ENCODE data around the gene E2F2. TPM values are rescaled to one million over a fixed set of nuclear protein-coding genes. Genes with fewer than 3 reads are reported as not detected.

E2F2 gene
- total and polyA plus RNA-seq, 2 of the 13 experiments (the other 11 are each of a cell fraction or from before 2014, with no cell fraction given) = 0.65 to 6.6 TPM

DNA sequence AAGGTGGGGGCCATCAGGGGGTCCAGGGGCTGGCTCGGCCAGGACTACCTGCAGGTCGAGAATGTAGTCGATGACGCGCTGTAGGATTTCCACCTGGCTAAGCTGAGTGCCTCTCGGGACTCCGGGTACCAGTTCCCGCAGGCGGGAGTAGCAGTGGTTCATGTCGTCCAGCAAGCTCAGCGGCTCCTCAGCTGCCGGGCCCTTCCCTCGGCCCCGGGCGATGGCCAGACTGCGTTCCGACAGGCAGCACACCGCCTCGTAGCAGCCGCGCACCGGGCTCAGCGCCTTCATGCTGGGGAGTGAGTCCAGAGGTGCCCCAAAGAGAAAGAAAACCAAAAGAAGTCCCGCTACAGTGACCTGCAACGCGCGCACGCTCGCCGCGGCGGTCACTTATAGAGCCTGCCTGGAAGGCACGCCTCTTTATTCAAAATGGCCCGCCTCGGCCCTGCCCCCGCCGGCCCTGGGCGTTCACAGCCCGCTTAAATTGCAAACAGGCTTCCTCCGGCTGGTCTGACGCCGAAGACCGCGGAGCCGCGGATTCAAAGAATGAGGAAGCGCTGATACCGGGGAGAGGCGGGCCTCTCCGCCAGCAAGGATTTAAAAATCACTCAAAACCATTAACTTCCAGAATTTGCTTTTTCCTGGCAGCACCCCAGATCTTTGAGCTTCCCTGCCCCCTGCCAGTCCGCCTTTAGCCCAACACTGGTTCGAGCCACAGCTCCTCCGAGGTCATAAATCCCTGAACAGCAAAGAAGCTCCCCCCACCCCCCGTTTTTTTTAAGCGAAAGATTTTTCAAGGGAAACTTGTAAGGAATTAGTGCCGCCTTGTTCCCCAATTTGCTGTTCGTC lies 28.3 kb upstream of the E2F2 start, which contains the start of gene ID3 (continued):
- TF ChIP-seq ZNF513 (CRISPR knock-in tag; conservative IDR thresholded peaks at IDR 0.05) = no peak
- no peak; the same call in 1 of the 2 replicates for TF ChIP-seq ZNF235 (CRISPR knock-in tag; IDR thresholded peaks at IDR 0.05; ENCODE audit: borderline replicate concordance)
- TF ChIP-seq ATAD3A (CRISPR knock-in tag; IDR thresholded peaks at IDR 0.05) = no peak
- no peak for TF ChIP-seq ZNF3 (CRISPR knock-in tag; IDR thresholded peaks at IDR 0.05)
- TF ChIP-seq, protein P1, sequence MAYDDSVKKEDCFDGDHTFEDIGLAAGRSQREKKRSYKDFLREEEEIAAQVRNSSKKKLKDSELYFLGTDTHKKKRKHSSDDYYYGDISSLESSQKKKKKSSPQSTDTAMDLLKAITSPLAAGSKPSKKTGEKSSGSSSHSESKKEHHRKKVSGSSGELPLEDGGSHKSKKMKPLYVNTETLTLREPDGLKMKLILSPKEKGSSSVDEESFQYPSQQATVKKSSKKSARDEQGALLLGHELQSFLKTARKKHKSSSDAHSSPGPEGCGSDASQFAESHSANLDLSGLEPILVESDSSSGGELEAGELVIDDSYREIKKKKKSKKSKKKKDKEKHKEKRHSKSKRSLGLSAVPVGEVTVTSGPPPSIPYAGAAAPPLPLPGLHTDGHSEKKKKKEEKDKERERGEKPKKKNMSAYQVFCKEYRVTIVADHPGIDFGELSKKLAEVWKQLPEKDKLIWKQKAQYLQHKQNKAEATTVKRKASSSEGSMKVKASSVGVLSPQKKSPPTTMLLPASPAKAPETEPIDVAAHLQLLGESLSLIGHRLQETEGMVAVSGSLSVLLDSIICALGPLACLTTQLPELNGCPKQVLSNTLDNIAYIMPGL (CRISPR knock-in tag; IDR thresholded peaks at IDR 0.05; ENCODE audit: borderline replicate concordance in 1 of 2, low read depth in 1 of 2) = peak in 1 of 2 experiments; percentile 65; a peak in 3 of 4 replicates
- TF ChIP-seq ZFP36 (IDR thresholded peaks at IDR 0.05; ENCODE audit: borderline replicate concordance, low read depth, low read length, partially characterized antibody) = no peak
- no peak; the same call in 1 of the 2 replicates for TF ChIP-seq KDM4B (CRISPR knock-in tag; IDR thresholded peaks at IDR 0.05)
- TF ChIP-seq ZNF34 (CRISPR knock-in tag; IDR thresholded peaks at IDR 0.05; ENCODE audit: borderline replicate concordance) = no peak
- TF ChIP-seq ZNF33B (CRISPR knock-in tag; IDR thresholded peaks at IDR 0.05) = no peak
- peak; percentile 84 for TF ChIP-seq TEAD3 (CRISPR knock-in tag; optimal IDR thresholded peaks at IDR 0.05; ENCODE audit: borderline replicate concordance)
- TF ChIP-seq KLF6 (CRISPR knock-in tag; IDR thresholded peaks at IDR 0.05) = 0 out of 2 replicates have a peak, but pooled peaks have one; percentile 58
- TF ChIP-seq, protein P2, sequence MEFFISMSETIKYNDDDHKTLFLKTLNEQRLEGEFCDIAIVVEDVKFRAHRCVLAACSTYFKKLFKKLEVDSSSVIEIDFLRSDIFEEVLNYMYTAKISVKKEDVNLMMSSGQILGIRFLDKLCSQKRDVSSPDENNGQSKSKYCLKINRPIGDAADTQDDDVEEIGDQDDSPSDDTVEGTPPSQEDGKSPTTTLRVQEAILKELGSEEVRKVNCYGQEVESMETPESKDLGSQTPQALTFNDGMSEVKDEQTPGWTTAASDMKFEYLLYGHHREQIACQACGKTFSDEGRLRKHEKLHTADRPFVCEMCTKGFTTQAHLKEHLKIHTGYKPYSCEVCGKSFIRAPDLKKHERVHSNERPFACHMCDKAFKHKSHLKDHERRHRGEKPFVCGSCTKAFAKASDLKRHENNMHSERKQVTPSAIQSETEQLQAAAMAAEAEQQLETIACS (CRISPR knock-in tag; IDR thresholded peaks at IDR 0.05) = peak; percentile 51; the same call in 1 of the 2 replicates
- no peak for TF ChIP-seq MATR3 (CRISPR knock-in tag; IDR thresholded peaks at IDR 0.05)
- TF ChIP-seq HOXA9 (CRISPR knock-in tag; IDR thresholded peaks at IDR 0.05; ENCODE audit: borderline replicate concordance) = no peak
- TF ChIP-seq ZNF333 (CRISPR knock-in tag; IDR thresholded peaks at IDR 0.05; ENCODE audit: borderline replicate concordance) = 0 out of 2 replicates have a peak, but pooled peaks have one; percentile 44
- TF ChIP-seq ZHX1 (CRISPR knock-in tag; IDR thresholded peaks at IDR 0.05; ENCODE audit: low read depth) = no peak

All from HepG2 (cell line).